Measurements from ENCODE around the gene LRFN3. TPM values are rescaled to one million over a fixed set of nuclear protein-coding genes. Genes with fewer than 3 reads are reported as not detected.
A peak's percentile ranks its signal among the peaks of the same experiment; 100 is the strongest.

LRFN3 gene
- total RNA-seq, 3 donors from 2014 or later = 14.1 to 15.3 (median 14.4) TPM

DNA sequence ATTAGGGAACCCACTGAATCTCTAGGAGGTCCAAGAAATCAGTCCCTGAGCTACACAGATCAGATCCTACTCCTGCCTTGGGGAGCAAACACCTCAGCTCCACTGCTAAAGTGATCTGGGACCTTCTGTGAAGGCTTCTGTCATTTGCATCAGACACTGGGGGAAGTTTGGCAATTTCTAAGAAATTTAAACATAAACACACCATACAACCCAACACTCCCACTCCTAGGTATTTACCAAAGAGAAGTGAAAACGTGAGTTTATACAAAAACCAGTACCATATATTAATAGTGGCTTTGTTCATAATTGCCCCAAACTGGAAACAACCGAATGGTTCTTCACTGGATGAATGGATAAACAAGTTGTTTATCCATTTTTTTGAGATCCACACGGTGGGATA lies 20.7 kb upstream of the LRFN3 start:
- DNase-seq = no peak
- Mint-ChIP-seq H3K9me3 (no peaks in the 10 kb centered on the region), H3K4me1 (ENCODE audit: low read depth) (peaks cover 13% of the 10 kb centered on the region), H3K27me3 (ENCODE audit: low read depth) (no peaks in the 10 kb centered on the region), H3K4me3 (no peak overlapping the region), H3K36me3 (ENCODE audit: insufficient read depth) (no peaks in the 10 kb centered on the region)
- no peak for ATAC-seq

DNA sequence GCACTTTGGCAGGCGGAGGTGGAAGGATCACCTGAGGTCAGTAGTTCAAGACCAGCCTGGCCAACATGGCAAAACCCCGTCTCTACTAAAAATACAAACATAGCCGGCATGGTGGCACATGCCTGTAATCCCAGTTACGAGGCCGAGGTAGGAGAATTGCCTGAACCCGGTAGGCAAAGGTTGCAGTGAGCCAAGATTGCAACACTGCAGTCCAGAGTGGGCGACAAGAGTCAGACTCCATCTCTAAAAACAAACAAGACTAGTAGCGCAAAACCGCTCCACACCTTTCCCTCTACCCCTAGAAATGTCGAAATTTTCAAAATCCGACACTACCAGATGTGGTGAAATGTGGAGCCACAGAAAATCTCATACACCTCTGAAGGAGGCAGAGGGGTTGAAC lies 16.9 kb upstream of the LRFN3 start:
- no peaks in the 10 kb centered on the region for H3K36me3 Mint-ChIP-seq (ENCODE audit: insufficient read depth)
- ATAC-seq (no peak), DNase-seq (no peak)
- H3K4me1 Mint-ChIP-seq (ENCODE audit: low read depth) = no peaks in the 10 kb centered on the region
- H3K4me3 Mint-ChIP-seq = no peak overlapping the region
- no peaks in the 10 kb centered on the region for H3K27me3 Mint-ChIP-seq (ENCODE audit: low read depth)
- no peaks in the 10 kb centered on the region for H3K9me3 Mint-ChIP-seq

DNA sequence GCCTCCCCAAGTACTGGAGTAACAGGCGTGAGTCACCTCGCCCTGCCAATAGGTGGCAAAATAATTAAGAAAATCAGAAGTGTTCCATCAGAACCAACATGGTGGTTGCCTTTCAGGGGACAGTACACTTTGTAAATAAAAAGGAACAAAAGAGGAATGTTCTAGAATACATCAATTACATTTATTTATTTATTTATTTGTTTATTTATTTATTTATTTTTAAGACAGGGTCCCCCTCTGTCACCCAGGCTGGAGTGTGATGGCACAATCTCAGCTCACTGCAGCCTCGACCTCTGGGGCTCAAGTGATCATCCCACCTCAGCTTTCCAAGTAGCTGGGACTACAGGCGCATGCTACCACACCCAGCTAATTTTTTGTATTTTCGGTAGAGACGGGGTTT lies 15.2 kb upstream of the LRFN3 start:
- Mint-ChIP-seq H3K4me3 (no peak overlapping the region), H3K4me1 (ENCODE audit: low read depth) (no peaks in the 10 kb centered on the region), H3K9me3 (peaks cover 3% of the 10 kb centered on the region), H3K27me3 (ENCODE audit: low read depth) (no peaks in the 10 kb centered on the region), H3K36me3 (ENCODE audit: insufficient read depth) (no peaks in the 10 kb centered on the region)
- DNase-seq (no peak), ATAC-seq (no peak)

DNA sequence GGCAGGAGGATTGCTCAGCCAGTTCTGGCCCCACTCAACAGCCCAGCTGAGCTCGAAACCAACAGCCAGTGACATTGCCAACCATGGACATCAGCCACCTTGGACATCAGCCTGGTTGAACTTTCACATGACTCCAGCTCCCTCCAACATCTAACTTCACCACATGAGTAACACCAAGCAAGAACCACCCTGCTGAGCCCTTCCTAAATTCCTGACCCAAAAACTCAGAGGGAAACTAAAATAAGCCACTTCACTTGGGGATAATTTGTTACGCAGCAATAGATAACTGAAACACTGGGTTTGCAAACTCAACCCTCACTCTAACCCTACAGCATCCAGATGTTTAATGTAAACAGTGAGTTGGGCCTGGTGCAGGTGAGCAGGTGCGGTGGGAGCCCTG lies 10.7 kb upstream of the LRFN3 start:
- Mint-ChIP-seq H3K36me3 (ENCODE audit: insufficient read depth) (no peaks in the 10 kb centered on the region), H3K27me3 (ENCODE audit: low read depth) (no peaks in the 10 kb centered on the region), H3K4me1 (ENCODE audit: low read depth) (peaks cover 14% of the 10 kb centered on the region), H3K9me3 (peaks cover 4% of the 10 kb centered on the region), H3K4me3 (no peak overlapping the region)
- no peak for ATAC-seq
- DNase-seq = no peak

DNA sequence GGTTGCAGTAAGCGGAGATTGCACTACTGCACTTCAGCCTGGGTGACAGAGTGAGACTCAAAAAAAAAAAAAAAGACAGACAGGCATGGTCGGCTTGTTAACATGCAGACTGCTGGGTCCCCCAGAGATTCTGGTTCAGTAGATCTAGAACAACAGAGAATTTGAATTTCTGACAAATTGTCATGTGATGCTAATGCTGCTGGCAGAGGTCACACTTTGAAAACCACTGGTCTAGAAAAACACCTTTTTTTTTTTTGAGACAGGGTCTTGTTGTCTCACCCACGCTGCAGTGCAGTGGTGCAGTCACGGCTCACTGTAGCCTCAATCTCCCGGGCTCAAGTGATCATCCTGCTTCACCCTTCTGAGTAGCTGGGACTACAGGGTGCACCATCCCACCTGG lies 7.7 kb upstream of the LRFN3 start:
- Mint-ChIP-seq H3K36me3 (ENCODE audit: insufficient read depth) (no peaks in the 10 kb centered on the region), H3K4me1 (ENCODE audit: low read depth) (peaks cover 24% of the 10 kb centered on the region), H3K9me3 (peaks cover 4% of the 10 kb centered on the region), H3K4me3 (no peak overlapping the region), H3K27me3 (ENCODE audit: low read depth) (no peaks in the 10 kb centered on the region)
- ATAC-seq (no peak), DNase-seq (no peak)

DNA sequence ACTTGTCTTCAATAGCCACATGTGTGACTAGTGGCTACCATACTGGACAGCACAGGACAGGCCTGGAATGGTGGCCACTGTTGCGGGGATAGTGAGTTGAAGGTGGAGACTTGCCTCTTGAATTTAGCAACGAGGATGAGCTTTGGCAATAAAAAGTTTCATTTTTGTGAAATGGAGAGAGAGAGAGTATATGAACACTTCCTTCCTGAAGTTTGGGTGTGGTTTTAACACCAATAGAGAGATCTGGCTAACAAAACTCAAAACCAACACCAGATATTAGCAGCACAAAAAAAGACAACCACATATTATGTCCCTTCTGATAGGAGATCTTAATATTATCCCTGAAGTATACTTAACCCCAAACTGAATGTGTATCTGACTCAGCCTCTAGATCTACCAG lies 6.3 kb upstream of the LRFN3 start:
- H3K36me3 Mint-ChIP-seq (ENCODE audit: insufficient read depth) = no peaks in the 10 kb centered on the region
- no peaks in the 10 kb centered on the region for H3K27me3 Mint-ChIP-seq (ENCODE audit: low read depth)
- DNase-seq (no peak), ATAC-seq (no peak)
- peaks cover 24% of the 10 kb centered on the region for H3K4me1 Mint-ChIP-seq (ENCODE audit: low read depth)
- peaks cover 4% of the 10 kb centered on the region for H3K9me3 Mint-ChIP-seq
- H3K4me3 Mint-ChIP-seq = peak overlapping the region; percentile 60

DNA sequence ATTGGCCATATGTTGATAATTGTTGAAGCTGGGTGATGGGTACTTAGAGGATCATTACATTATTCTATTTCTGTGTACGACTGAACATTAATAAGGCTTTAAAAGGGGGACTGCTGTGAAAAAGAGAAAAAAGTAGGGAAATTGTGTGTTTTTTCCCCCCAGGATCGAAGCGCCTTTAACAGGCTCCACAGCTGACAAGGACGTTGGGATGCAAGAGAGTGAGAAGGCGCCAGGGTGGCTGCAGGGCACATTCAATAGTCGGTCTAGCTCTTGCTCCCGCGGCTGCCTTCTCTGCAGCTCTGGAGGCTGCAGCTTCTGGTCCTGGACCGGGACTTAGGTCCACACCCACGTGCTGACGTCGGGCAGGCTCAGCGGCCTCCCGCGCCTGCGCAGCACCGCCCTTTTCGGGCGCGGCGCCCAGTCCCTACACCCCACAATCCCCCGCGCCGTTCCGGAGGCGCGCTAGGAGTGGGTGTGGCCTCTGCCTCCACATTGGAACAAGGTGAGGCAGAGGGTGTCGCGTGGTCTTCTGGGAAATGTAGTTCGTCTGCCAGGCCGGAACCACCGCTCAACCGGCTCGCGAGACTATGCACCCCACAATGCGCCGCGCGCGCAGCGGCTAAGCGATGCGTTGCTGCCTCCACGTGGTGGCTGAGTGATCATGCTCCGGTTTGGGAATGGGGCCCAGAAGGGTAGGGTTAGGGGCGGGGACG lies 4.9 kb upstream of the LRFN3 start:
- Mint-ChIP-seq H3K4me3 (peak overlapping the region; percentile 75), H3K9me3 (no peaks in the 10 kb centered on the region), H3K27me3 (ENCODE audit: low read depth) (no peaks in the 10 kb centered on the region), H3K4me1 (ENCODE audit: low read depth) (peaks cover 32% of the 10 kb centered on the region), H3K36me3 (ENCODE audit: insufficient read depth) (no peaks in the 10 kb centered on the region)
- DNase-seq (peak; percentile 99), ATAC-seq (peak; percentile 98 to 99)

DNA sequence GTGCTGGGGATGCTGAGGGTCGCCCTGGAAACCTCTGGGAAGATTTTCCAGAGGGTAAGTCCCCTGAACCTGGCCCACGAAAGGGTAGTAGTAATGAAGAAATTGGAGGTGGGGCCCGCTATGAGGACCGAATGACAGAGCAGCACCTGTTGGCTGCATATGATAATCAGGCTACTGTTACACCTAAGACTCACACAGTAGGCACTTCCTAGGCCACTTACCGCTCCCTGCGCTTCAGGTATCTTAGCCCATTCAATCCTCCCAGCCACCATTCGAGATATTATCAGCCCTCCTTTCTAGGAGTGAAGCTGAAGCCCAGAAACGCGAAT lies 4.3 kb upstream of the LRFN3 start:
- ATAC-seq (peak; percentile 4 to 7), DNase-seq (no peak)
- H3K9me3 Mint-ChIP-seq = no peaks in the 10 kb centered on the region
- H3K36me3 Mint-ChIP-seq (ENCODE audit: insufficient read depth) = no peaks in the 10 kb centered on the region
- peaks cover 29% of the 10 kb centered on the region for H3K4me1 Mint-ChIP-seq (ENCODE audit: low read depth)
- peak overlapping the region; percentile 38 for H3K4me3 Mint-ChIP-seq
- H3K27me3 Mint-ChIP-seq (ENCODE audit: low read depth) = no peaks in the 10 kb centered on the region

DNA sequence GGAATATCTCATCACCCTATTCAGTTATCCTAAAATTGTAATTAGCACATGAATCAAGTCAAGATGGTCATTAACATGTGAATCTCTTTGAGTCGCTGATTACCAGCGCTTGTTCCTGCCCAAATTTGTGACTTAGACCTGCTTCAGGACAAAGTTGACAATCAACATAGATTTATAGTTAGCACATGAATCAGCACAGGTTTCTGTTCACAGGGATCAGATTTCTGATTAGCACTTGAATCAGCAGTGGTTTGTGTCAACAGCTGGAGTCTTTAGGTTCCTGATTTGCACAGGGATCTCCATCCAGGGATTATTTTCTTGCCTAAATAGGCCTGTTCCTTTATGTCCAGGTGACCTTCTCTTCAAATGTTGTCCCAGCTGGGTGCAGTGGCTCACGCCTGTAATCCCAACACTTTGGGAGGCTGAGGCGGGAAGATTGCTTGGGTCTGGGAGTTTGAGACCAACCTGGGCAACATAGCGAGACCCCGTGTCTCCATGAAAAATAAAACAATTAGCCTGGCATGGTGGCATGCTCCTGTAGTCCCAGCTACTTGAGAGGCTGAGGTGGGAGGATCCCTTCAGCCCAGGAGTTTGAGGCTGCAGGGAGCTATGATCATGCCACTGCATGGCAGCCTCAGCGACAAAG lies 3.8 kb upstream of the LRFN3 start:
- no peaks in the 10 kb centered on the region for H3K9me3 Mint-ChIP-seq
- no peaks in the 10 kb centered on the region for H3K36me3 Mint-ChIP-seq (ENCODE audit: insufficient read depth)
- no peak overlapping the region for H3K4me3 Mint-ChIP-seq
- no peak for DNase-seq
- ATAC-seq = no peak
- H3K4me1 Mint-ChIP-seq (ENCODE audit: low read depth) = peaks cover 31% of the 10 kb centered on the region
- H3K27me3 Mint-ChIP-seq (ENCODE audit: low read depth) = no peaks in the 10 kb centered on the region

DNA sequence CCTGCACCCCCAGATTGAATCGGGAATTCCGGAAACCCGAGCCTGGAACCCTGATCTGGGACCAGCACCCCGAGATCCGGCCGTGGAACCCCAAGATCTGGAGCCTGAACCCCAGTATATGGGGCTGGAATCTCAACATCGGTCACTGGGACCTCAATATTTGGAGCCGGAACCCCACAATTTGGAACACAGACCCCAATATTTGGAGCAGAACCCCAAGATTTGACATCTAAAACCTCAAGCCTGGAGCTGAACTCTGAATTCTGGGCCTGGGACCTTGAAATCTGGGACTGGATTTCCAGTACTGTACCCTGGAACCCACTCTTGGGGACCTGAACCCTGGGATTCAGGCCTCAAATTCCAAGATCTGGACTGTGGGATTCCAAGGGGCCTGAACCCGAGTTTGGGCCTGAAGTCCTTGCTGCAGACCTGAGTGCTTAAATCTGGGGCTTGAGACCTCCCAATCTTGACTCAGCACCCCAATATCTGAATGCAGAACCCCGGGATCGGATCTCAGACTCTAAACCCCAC lies 629 bp downstream of the LRFN3 start:
- ATAC-seq (no peak), DNase-seq (no peak)
- Mint-ChIP-seq H3K4me1 (ENCODE audit: low read depth) (peaks cover 32% of the 10 kb centered on the region), H3K36me3 (ENCODE audit: insufficient read depth) (peaks cover 6% of the 10 kb centered on the region), H3K9me3 (no peaks in the 10 kb centered on the region), H3K4me3 (peak overlapping the region; percentile 84), H3K27me3 (ENCODE audit: low read depth) (no peaks in the 10 kb centered on the region)

DNA sequence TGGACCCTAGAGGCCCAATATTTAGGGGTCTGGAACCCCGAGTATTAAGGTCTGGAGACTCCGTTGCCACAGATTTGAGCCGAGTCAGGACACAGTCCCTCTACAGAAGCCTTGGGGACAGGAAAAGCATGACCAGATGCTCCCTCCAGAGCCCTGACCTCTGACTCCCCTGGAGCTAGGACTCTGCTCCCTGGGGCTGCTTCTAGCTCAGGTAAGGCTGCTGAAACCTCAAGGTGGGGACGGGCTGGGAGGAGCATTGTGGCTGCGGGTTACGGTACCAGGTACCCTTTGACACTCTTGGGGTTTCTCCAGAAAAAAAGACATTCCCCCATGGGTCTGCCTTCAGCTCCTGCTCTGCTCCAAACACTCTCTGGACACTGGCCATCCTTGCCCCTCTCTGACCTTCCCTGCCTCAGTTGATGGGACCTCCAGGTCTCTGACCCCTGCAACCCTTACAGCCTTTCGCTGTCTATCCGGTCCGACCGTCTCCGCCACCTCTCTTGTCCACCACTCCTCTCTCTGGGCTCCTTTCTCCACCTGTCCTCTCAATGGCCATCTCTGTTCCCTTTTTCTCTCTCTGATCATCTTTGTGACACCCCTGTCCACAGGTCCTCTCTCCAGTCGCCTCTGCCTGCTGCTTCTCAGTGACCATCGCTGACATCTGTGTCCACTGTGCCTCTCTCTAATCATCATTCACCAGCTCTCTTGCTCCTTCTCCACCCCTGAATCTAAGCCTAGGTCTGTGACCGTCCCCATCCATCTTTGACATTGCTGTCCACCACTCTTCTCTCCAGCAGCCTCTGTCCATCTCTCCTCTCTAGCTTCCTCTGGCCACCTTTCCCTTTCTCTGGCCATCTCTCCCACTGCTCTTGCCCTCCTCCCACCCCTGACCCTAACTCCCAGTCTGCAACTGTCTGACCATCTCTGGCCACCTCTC lies 1.4 kb downstream of the LRFN3 start:
- H3K4me3 Mint-ChIP-seq = peak overlapping the region; percentile 84
- DNase-seq (no peak), ATAC-seq (no peak)
- no peaks in the 10 kb centered on the region for H3K9me3 Mint-ChIP-seq
- H3K36me3 Mint-ChIP-seq (ENCODE audit: insufficient read depth) = peaks cover 6% of the 10 kb centered on the region
- H3K4me1 Mint-ChIP-seq (ENCODE audit: low read depth) = peaks cover 29% of the 10 kb centered on the region
- H3K27me3 Mint-ChIP-seq (ENCODE audit: low read depth) = no peaks in the 10 kb centered on the region

DNA sequence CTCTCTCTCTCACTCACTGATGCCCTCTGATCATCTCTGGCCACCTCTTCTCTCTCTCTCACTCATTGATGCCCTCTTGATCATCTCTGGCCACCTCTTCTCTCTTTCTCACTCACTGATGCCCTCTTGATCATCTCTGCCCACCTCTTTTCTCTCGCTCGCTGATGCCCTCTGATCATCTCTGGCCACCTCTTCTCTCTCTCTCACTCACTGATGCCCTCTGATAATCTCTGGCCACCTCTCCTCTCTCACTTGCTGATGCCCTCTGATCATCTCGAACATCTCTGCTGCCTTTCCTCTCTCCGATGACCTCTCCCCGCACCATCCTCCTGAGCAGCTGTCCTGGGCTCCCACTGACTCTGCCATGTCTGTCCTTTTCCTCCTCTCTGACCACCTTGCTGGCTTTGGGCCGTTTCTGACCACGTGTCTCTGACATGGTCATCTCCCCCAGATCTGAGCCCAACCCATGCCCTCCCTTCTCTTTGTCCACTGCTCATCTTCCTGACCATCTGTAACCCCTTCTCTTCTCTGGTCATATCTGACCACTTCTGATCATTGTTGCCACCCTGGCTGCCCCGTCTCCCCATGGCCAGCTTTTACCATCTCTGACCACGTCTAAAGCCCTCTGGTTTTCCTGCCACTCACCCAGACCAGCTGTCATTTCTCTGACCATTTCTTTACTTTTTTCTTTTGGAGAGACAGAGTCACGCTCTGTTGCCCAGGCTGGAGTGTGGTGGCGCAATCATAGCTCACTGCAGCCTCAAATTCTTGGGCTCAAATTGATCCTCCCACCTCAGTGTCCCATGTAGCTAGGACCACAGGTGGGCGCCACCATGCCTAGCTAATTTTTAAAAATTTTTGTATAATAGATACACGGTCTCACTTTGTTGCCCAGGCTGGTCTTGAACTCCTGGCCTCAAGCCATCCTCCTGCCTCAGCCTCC lies 2.4 kb downstream of the LRFN3 start:
- H3K36me3 Mint-ChIP-seq (ENCODE audit: insufficient read depth) = peaks cover 6% of the 10 kb centered on the region
- H3K4me1 Mint-ChIP-seq (ENCODE audit: low read depth) = peaks cover 29% of the 10 kb centered on the region
- DNase-seq = no peak
- no peaks in the 10 kb centered on the region for H3K9me3 Mint-ChIP-seq
- ATAC-seq = no peak
- peak overlapping the region; percentile 84 for H3K4me3 Mint-ChIP-seq
- H3K27me3 Mint-ChIP-seq (ENCODE audit: low read depth) = no peaks in the 10 kb centered on the region

DNA sequence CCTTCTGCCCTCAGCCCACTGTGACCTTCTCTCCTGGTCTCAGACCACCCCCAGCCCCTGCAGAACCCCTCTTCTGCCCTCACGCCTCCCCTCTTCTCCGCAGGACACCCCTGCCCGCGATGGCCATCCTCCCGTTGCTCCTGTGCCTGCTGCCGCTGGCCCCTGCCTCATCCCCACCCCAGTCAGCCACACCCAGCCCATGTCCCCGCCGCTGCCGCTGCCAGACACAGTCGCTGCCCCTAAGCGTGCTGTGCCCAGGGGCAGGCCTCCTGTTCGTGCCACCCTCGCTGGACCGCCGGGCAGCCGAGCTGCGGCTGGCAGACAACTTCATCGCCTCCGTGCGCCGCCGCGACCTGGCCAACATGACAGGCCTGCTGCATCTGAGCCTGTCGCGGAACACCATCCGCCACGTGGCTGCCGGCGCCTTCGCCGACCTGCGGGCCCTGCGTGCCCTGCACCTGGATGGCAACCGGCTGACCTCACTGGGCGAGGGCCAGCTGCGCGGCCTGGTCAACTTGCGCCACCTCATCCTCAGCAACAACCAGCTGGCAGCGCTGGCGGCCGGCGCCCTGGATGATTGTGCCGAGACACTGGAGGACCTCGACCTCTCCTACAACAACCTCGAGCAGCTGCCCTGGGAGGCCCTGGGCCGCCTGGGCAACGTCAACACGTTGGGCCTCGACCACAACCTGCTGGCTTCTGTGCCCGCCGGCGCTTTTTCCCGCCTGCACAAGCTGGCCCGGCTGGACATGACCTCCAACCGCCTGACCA lies 3.3 kb downstream of the LRFN3 start:
- no peaks in the 10 kb centered on the region for H3K27me3 Mint-ChIP-seq (ENCODE audit: low read depth)

More for the DNA sequence above, 3.3 kb downstream of the LRFN3 start:
- DNase-seq (no peak), ATAC-seq (no peak)
- H3K4me3 Mint-ChIP-seq = no peak overlapping the region
- H3K36me3 Mint-ChIP-seq (ENCODE audit: insufficient read depth) = peaks cover 10% of the 10 kb centered on the region
- H3K9me3 Mint-ChIP-seq = no peaks in the 10 kb centered on the region
- peaks cover 29% of the 10 kb centered on the region for H3K4me1 Mint-ChIP-seq (ENCODE audit: low read depth)

Measured in activated T-cell treated with anti-CD3 and anti-CD28 coated beads, Interleukin-2, amount 50 U/mL, for 4 hours (primary cell).